ENCODE results near the gene RAB32.
A peak's percentile ranks its signal among the peaks of the same experiment; 100 is the strongest.

RAB32 gene

GRCh38 chr6:146543211-146543939 is at the start of gene RAB32:
Gene RAB32, plus strand, starts transcription at chr6:146543833. Its CDS starts 39 bp downstream, at chr6:146543872.
- H3K27ac ChIP-seq: peak within 1 kb of the TSS; percentile 71
- TF ChIP-seq, protein P1, sequence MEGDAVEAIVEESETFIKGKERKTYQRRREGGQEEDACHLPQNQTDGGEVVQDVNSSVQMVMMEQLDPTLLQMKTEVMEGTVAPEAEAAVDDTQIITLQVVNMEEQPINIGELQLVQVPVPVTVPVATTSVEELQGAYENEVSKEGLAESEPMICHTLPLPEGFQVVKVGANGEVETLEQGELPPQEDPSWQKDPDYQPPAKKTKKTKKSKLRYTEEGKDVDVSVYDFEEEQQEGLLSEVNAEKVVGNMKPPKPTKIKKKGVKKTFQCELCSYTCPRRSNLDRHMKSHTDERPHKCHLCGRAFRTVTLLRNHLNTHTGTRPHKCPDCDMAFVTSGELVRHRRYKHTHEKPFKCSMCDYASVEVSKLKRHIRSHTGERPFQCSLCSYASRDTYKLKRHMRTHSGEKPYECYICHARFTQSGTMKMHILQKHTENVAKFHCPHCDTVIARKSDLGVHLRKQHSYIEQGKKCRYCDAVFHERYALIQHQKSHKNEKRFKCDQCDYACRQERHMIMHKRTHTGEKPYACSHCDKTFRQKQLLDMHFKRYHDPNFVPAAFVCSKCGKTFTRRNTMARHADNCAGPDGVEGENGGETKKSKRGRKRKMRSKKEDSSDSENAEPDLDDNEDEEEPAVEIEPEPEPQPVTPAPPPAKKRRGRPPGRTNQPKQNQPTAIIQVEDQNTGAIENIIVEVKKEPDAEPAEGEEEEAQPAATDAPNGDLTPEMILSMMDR (IDR thresholded peaks at IDR 0.05): peak; percentile 83
- TF ChIP-seq ZFX (IDR thresholded peaks at IDR 0.05; ENCODE audit: borderline replicate concordance): no peak

GRCh38 chr6:146498309-146498708 is 45.3 kb upstream of the RAB32 start:
- no peak overlapping the region for H3K27ac ChIP-seq
- TF ChIP-seq, protein P1 (IDR thresholded peaks at IDR 0.05): no peak
- no peak for TF ChIP-seq ZFX (IDR thresholded peaks at IDR 0.05; ENCODE audit: borderline replicate concordance)

- TF ChIP-seq, protein P1 (IDR thresholded peaks at IDR 0.05): no peak
- TF ChIP-seq ZFX (IDR thresholded peaks at IDR 0.05; ENCODE audit: borderline replicate concordance): no peak
These were observed 40.5 kb upstream of the RAB32 start for GRCh38 chr6:146503096-146503495.

DNA sequence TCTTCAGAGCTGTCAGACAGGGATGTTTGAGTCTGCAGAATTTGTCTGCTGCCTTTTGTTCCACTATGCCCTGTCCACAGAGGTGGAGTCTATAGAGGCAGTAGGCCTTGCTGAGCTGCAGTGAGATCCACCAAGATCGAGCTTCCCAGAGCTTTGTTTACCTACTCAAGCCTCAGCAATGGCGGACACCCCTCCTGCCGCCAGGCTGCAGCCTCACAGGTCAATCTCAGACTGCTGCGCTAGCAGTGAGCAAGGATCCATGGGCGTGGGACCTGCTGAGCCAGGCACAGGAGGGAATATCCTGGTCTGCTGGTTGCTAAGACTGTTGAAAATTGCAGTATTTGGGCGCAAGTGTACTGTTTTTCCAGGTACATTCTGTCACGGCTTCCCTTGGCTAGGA is 28.4 kb upstream of the RAB32 start:
- TF ChIP-seq ZFX (IDR thresholded peaks at IDR 0.05; ENCODE audit: borderline replicate concordance): no peak
- TF ChIP-seq, protein P1 (IDR thresholded peaks at IDR 0.05): no peak
- H3K27ac ChIP-seq: no peak overlapping the region

More at GRCh38 chr6:146503096-146503495, 40.5 kb upstream of the RAB32 start:
- H3K27ac ChIP-seq: no peak overlapping the region

- H3K27ac ChIP-seq: no peak overlapping the region
These were observed 17.4 kb upstream of the RAB32 start for GRCh38 chr6:146526192-146526591.

DNA sequence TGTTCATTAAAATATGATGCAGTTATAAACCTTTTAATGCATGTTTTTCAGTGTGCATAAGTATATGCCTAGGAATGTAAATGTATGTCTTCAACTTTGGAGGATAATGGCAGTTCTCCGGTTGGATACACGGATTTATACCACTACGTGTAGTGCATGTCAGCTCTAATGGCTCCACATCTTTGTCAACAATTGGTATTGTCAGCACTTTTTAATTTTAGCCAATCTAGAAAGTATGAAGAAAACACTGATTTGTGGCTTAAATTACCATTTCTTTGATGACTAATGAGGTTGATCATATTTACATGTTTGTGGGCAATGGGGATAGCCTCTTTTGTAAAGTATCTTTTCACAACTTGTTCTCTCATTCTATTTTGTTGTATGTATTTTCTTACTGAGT is 10.9 kb upstream of the RAB32 start:
- no peak overlapping the region for H3K27ac ChIP-seq
- TF ChIP-seq, protein P1 (IDR thresholded peaks at IDR 0.05): no peak
- no peak for TF ChIP-seq ZFX (IDR thresholded peaks at IDR 0.05; ENCODE audit: borderline replicate concordance)

More at GRCh38 chr6:146526192-146526591, 17.4 kb upstream of the RAB32 start:
- TF ChIP-seq, protein P1 (IDR thresholded peaks at IDR 0.05): 0 out of 2 replicates have a peak, but pooled peaks have one; percentile 27
- no peak for TF ChIP-seq ZFX (IDR thresholded peaks at IDR 0.05; ENCODE audit: borderline replicate concordance)

DNA sequence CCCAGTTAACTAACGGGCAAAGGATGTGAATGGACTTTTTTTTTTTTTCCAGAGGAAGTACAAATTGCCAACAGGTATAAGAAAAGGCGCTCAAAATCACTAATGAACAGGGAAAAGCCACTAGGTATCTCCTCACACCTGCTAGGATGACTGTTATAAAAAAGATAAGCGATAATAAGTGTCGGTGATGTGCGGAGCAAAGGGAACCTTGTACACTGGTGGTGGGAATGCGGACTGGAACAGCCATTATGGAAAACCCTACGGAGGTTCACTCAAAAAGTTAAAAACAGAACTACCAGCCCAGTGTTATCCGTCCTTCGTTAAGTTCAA is 787 bp upstream of the RAB32 start:
- peak overlapping the region; percentile 71 for H3K27ac ChIP-seq
- TF ChIP-seq, protein P1 (IDR thresholded peaks at IDR 0.05): no peak

Data from 22Rv1 (cell line).